ENCODE data around the gene MYBL2. TPM values are rescaled to one million over a fixed set of nuclear protein-coding genes. Genes with fewer than 3 reads are reported as not detected.
"Not testable (repeated sequence)": the region's sequence is repeated elsewhere in the genome, so short reads cannot be mapped to it uniquely, and the experiment has no call there.

The MYBL2 gene
- total RNA-seq, 1 experiment from 2014 or later, result 123 TPM

DNA sequence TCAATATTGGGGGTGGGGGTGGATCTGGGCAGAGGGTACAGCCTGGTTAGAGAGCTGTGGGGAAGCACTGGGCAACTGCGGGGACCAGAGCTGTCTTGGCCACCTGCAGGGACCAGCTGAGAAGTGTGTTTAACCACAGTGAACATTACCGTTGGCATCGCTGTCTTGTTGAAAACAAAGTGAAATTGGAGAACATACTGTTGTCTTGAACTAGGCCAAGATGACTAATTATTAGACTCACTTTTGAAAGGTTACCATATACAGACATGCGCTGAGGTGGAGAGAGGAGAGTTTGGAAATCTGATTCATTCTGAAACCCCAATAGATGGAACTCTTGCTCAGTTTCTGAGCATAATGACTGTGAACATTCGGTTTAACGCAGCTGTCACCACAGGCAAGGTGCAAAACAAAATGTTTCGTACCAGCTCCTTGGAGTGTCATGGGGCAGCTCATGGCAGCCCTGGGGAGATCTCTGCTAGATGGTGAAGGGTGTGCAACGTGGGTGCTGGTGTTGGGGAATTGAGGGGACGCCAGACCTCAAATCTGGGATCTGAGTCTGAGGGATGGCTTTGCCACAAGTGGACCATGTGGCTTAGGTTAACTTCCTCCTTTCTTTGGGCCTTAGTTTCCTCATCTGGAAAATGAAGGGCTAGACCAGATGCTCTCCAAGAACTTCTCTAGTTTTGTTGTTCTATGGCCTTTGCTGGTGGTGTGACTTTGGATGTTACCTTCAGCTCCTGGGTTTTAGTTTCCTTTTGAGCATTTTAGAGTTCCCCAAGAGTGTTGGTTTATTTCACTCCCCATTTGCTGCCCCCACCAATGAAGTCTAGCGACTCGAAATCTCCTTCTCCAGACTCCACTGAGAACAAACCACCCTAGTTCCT is 84.5 kb downstream of the MYBL2 start:
- DNase-seq (ENCODE audit: low spot score), result no peak

- DNase-seq (ENCODE audit: low spot score), result no peak
Observed at GRCh38 chr20:43752051-43752360, 85.1 kb downstream of the MYBL2 start.

DNA sequence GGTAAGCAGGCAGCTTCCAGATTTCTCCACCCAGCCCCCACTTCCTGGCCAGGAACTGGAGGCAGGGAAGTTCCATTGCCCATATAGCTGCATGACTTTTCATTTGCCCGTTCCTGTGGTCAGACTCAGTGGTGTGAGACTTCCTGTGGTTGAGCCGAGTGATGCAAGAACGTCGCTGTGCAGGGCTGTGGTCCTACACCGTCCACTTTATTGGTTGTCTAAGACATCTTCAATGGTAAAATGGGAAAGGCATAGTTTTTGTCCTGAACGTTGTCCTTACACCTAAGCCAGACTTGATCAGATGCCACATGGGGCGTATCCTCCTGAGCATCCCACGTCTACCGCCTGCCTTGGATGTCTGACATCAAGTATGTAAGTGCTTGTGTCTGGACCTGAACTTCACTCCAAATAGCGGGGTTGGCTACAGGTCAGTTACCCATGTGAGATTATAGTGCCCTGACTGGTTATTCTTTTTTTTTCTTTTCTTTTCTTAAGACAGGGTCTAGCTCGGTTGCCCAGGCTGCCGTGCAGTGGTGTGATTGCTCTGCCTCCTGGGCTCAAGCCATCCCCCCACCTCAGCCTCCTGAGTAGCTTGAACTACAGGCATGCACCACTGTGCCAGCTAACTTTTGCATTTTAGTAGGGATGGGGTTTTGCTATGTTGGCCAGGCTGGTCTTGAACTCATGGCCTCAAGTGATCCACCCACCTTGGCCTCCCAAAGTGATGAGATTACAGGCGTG is 85.8 kb downstream of the MYBL2 start:
- DNase-seq (ENCODE audit: low spot score), result no peak

GRCh38 chr20:43755390-43755789 is 88.5 kb downstream of the MYBL2 start:
- no peak for DNase-seq (ENCODE audit: low spot score)

DNA sequence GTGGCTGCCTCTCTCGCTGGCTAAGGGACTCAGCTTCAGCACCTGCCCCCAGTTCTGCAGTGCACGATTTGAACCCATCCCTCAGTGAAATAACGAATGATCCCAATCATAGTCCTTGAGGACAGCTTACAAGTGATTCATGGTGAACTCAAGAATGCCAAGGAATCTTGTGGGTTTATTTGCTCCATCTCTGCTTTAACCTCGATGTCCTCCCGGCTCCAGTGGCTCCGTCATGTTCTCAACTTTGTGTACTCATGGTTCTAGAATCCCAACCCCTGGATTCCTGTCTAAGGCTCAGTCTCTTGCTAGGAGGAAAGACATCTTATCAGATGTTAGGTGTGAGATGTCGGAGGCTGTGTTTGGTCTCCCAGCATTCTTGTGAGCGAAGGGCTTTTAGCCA is 88.9 kb downstream of the MYBL2 start:
- DNase-seq (ENCODE audit: low spot score), result no peak

DNA sequence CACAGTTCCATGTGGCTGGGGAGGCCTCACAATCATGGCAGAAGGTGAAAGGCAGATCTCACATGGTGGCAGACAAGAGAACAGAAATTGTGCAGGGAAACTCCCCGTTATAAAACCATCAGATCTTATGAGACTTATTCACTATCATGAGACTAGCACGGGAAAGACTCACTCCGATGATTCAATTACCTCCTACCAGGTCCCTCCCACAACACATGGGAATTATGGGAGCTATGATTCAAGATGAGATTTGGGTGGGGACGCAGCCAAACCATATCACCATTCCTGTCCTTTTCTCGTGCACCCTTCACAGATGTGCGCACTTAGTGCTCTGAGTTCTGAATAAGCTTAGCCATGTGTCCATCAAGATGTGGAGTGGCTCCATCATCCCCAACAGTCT is 91.0 kb downstream of the MYBL2 start:
- DNase-seq (ENCODE audit: low spot score), result not testable (repeated sequence)

- DNase-seq (ENCODE audit: low spot score), result peak; percentile 31
Observed at GRCh38 chr20:43761386-43762340, 94.7 kb downstream of the MYBL2 start.

- DNase-seq (ENCODE audit: low spot score), result no peak
Observed at GRCh38 chr20:43762911-43763310, 96.0 kb downstream of the MYBL2 start.

DNA sequence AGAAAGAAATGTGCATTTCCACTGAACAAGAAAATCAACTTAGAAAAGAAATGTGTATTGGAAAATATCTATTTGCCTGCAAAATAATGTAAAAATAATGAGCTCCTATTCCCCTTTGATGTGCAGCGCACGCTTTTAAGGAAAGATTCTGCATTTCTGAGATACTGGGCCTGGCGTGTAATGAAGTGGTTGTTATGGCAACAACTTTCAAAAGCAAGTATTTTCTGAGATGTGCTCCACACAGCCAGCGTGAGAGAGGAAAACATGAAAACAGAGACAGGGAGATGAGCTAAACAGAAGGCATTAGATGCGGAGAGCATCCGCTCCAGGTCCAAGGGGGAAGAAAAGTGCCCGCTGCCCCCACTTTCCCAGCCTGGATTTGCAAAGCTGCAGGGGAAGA is 99.0 kb downstream of the MYBL2 start:
- no peak for DNase-seq (ENCODE audit: low spot score)

Other genes starting within 250 kb of the MYBL2 start
- 68.8 and 78.6 TPM in 2 replicates for gene SRSF6, start 209.2 kb upstream of the MYBL2 start, total RNA-seq (2014; rRNA removed; shearing (Covaris generic))
- 9.7 and 9.9 TPM in 2 replicates for gene L3MBTL1, start 159.4 kb upstream of the MYBL2 start, total RNA-seq (2014; rRNA removed; shearing (Covaris generic))
- 68.2 and 69.1 TPM in 2 replicates for gene SGK2, start 108.1 kb upstream of the MYBL2 start, total RNA-seq (2014; rRNA removed; shearing (Covaris generic))
- gene IFT52, start 76.2 kb upstream of the MYBL2 start, total RNA-seq (2014; rRNA removed; shearing (Covaris generic)), result 19.9 and 25.5 TPM in 2 replicates
- not detected in 2 replicates for gene GTSF1L, start 59.9 kb downstream of the MYBL2 start, total RNA-seq (2014; rRNA removed; shearing (Covaris generic))
- gene TOX2, start 247.7 kb downstream of the MYBL2 start, total RNA-seq (2014; rRNA removed; shearing (Covaris generic)), result 0.18 and 1.9 TPM in 2 replicates